Activated CD8-positive, alpha-beta memory T cell treated with anti-CD3 and anti-CD28 coated beads for 48 hours (primary cell): Measurements from ENCODE around the gene HCST.
"Not testable (repeated sequence)": the region's sequence is repeated elsewhere in the genome, so short reads cannot be mapped to it uniquely, and the experiment has no call there.

ENCODE experiments used
- DNase-seq, 3 experiments: peaks; one replicate each; pipeline ENCODE4 v3.0.0-alpha.2; 2020; ENCODE audit warnings: low read depth in 2 of 3, low spot score in 2 of 3

Gene HCST

GRCh38 chr19:35879068-35879467 lies 23.3 kb upstream of the HCST start:
- DNase-seq = no peak

DNA sequence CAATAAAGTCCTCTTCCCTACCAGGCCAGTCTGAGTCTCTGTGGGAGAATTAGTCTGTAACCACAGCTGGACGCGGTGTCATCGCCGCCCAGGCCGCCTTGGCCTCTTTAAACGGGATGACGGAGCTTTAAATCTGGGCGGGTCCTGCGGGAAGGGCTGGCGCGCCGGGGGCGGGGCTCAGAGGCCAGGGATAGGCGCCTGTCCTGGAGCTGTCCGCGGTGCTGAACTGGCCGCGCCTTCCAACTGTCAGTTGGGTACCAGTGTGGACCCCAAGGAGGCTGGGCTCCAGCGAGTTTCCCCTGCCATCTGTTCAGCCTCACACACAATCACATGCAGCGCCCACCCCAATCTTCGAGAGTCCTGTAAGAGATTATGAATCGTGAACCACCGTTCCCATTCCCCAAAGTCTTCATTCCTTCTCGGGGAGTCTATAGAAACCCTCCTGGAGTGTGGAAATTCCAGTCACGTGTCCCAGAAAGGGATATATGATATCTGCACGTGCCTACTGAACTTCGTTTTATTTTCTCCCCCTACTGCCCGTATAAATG lies 22.5 kb upstream of the HCST start:
- DNase-seq = peak; percentile 50 to 84 (median 83)

DNA sequence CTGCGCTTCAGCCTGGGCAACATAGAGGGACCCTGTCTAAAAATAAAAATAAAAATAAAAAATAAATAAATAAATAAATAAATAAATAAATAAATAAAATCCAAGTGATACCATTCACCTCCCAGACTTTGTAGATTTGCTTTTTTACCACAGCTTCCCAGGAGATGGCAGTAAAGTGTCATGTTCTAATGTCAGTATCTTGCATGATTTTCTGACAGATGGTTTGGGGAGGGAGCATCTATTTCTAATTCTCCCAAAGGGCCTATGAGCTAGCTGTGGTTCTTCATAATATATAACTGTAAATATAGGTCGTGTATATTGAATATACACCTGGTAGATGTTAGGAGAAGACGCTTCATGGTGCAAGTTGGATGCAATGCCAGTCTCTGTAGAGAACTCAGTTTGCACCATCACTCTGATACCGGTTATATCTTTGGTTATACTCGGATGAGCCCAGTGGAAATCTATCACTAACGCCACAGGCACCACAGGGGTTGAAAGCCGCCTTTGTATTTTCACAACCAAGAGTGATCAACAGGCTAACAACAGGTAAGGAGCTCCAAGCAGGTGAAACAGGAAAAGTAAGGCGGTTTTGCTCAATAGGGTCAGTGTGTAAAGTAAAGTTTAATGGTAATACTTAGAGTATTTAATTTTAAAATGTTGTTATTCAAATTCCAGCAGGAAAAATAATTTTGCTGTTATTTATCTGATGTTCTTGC lies 20.1 kb upstream of the HCST start:
- DNase-seq = no peak

- no peak for DNase-seq
These were observed 18.4 kb upstream of the HCST start for GRCh38 chr19:35883882-35884281.

GRCh38 chr19:35885225-35885738 lies 17.0 kb upstream of the HCST start:
- DNase-seq = no peak

DNA sequence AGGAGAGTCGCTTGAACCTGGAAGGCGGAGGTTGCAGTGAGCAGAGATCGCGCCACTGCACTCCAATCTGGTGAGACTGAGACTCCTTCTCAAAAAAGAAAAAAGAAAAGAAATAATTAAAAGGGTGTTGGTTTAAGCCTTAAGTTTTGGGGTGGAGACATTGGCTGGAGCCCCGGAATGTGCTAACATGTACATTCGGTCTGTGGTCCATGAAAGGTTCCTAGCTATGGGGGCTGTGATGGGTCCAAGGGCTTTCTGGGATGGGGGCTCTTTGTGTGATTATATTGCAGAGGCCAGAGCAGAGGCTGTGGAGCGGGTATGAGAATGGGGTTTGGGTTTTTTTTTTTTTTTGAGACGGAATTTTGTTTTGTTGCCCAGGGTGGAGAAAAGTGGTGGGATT lies 16.4 kb upstream of the HCST start:
- no peak for DNase-seq

DNA sequence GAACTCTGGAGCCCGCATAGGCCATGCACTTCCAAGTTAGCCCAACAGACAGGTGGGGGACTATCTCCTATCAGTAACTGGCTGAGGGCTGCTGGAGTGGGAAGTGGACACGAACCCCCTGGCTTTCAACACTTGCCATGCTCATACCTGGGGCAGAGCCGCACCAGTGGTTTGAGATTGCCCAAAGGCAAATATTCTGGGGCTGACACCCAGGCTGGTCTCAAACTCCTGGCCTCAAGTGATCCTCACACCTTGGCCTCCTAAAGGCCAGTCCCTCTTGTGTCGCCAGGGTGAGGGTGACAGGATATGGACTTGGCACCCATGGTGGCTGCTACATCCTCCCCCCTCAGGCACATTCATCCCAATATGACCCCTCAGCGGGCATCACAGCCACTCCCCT lies 15.1 kb upstream of the HCST start:
- no peak for DNase-seq

GRCh38 chr19:35888398-35888797 lies 13.9 kb upstream of the HCST start:
- no peak for DNase-seq

- no peak for DNase-seq
These were observed 12.8 kb upstream of the HCST start for GRCh38 chr19:35889370-35890112.

DNA sequence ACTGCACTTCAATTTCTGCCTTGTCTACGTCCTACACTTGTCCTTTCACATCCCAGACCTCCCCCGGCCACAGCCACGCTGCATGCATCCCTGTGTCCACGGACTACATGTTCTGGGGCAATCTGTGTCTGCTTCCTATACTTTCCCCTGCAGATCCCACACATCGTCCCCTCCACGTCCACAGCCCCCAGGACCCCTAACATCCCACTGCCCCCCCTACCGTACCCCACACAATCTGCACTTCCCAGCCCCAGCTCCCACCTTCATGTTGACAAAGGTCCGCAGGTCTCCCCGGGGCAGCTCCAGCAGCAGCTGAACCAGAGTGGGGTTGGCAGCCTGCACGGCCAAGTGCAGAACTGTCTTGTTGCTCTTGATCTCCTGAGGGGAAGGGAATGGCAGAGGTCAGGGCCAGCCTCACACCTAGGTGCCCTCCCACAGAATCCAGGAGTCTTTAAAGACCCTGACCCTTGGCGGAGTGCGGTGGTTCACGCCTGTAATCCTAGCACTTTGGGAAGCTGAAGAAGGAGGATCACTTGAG lies 12.1 kb upstream of the HCST start:
- DNase-seq = no peak

- DNase-seq = not testable (repeated sequence)
These were observed 10.5 kb upstream of the HCST start for GRCh38 chr19:35891819-35892218.

- DNase-seq = no peak
These were observed 8.0 kb upstream of the HCST start for GRCh38 chr19:35894342-35894741.

DNA sequence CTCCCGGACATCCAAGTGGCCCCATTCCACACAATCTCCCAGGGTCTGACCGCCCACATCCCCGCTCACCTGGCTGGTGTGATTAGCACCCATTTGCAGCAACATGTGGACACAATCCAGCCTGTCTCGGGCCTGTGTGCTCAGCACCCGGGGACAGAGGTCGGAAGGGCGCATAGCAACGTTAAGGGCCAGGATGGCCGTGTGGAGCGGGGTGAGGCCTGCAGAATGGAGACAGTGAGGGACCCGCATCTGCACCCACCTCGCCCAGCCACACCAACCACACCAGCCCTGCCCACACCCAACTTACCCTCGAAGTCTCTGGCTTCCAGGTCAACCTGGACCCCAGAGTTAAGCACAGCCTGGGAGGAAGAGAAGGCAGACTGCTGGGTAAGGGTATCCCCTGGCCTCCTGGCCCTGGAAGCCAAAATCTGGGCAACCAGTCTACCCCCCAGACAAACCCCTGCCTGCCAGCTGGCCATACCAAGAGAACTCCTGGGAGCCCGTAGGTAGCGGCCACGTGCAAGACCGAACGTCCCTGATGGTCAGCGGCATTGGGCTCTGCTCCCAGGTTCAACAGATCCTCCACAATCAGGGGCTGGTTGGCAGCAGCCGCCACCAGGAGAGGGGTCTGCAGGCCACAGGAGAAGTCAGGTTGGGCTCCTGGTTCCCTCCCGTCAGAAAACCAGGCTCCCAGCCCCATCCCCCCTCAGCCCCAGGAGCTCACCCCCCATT lies 6.3 kb upstream of the HCST start:
- DNase-seq = no peak

DNA sequence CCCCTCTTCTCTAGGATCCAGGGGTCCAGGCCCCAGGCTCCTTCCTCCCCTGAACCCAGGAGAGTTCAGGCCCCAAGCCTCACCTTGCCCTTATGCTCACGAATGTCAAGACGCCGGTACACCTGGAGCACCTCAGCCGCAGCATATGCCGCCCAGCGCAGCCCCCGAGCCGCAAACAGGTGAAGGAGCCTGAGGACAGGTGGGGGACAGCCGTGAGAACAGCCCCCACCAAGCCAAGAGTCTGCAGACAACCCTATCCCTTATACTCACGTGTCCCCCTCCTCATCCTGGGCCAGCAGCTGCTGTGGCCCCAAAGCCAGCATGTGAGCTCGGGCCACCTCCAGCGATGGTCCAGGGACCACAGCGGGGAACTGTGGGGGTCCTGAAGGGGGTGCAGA lies 5.7 kb upstream of the HCST start:
- no peak for DNase-seq

GRCh38 chr19:35897706-35898451 lies 4.5 kb upstream of the HCST start:
- DNase-seq = no peak

DNA sequence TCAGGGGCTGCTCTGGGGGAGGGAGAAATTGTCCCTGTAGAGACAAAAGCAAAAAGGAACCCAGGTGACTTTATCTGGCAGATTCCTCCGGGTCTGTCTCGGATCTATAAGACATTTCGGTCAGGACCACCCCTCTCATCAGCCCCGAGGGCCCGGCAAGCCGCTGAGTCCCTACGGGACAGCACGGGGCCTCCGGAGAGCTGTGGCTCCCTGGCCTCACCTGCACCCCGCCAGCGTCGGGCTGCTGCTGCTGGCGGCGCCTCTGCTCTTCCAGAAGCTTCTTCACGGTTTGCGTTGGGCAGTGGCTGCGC lies 3.9 kb upstream of the HCST start:
- DNase-seq = no peak

DNA sequence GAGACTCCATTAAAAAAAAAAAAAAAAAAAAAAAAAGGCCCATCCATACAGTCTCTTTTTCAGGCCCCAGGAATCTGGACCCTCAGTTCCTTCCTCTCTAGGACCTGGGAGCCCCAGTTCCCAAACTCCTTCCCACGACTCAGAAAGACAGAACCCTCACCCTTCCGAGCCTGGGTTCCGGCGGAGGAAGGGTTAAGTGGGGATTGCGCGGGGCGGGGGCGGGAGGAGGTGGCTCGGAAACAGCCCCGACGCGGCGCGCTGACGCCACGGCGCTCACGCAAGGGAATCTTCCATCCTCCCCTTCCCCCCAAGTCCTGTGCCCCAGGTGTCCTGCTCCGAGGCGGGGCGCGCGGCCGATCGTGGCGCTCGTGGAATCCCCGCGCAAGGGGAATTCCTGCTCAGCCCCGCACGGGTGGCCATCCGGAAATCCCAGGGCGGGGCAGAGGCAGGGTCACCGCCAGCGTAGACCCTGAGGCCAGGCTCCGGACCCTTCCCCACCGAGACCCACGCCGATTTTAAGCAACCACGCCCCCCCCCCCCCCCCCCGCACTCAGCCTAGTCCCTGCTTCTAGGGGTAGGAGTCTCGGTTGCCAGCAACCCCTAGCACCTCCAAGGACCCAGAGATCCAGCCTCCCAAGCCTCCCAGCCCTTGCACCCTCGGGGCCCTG lies 2.6 kb upstream of the HCST start:
- peak; percentile 59 to 77 (median 61) for DNase-seq

DNA sequence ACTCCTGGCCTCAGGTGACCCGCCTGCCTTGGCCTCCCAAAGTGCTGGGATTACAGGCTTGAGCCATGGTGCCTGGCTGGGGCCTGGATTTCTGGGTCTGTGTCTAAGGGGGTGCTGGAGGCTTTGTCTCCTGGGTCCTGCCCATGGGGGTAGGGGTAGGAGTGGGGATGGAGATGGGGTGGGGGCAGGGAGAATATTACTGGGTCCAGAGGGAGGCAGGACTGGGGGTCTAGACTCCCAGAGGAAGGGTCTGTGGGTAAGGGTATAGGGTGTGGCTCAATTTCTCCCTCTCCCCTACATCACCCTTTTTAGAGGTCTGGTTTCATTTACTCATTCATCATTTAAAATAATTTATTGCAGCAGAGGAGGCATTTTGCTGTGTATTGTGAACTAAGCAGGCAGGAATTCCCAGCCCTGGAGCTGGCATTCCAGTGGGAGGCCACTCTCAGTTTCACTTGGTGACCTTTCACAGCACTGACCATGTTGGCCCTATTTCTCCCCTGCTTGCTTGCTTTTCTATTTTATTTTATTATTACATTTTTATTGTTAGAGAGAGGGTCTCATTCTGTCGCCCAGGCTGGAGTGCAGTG lies 1.2 kb upstream of the HCST start:
- DNase-seq = no peak

DNA sequence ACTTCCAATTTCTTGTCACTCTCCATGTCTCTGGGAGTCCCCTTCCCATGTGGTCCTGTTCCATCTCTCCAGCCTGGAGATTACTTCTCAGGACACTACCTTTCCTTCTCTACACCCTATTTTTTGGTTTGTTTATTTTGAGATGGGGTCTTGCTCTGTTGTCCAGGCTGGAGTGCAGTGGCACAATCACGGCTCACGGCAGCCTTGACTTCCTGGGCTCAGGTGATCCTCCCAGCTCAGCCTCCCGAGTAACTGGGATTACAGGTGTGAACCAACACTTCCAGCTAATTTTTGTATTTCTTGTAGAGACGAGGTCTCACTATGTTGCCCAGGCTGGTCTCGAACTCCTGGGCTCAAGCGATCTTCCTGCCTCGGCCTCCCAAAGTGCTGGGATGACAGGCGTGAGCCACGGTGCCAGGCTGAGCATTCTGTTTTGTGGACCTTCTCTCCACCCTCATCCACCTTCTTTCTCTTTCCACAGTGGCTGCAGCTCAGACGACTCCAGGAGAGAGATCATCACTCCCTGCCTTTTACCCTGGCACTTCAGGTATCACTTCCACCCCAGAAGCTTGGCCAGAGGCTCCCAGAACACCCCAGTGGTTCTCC lies 644 bp downstream of the HCST start:
- DNase-seq = no peak
